Gastrocnemius medialis (tissue), 4 donors: ENCODE data around the gene DLAT.

Experiments used
- CTCF ChIP-seq, 5 experiments: fragments of 450-650 bp in 3 of 5; fragments of 200-600 bp in 2 of 5; sonication (generic) in 2 of 5; IDR thresholded peaks in 4 of 5; conservative IDR thresholded peaks in 1 of 5; 1 replicate in 4 of 5; 2 replicates in 1 of 5; pipeline ENCODE4 v1.5.1; 2016 to 2019; ENCODE audit warnings: antibody characterized with exemption in 5 of 5, mild to moderate bottlenecking in 3 of 5, moderate library complexity in 3 of 5
- POLR2A ChIP-seq, 2 donors: fragments of 450-650 bp; IDR thresholded peaks; one replicate each; pipeline ENCODE4 v1.6.1; 2017; ENCODE audit warnings: antibody characterized with exemption in 2 of 2, mild to moderate bottlenecking in 2 of 2, moderate library complexity in 2 of 2

GRCh38 chr11:112073941-112074811 is 49.0 kb downstream of the DLAT start, which contains the start of the genes NKAPD1 and PIH1D2:
- TF ChIP-seq CTCF (IDR thresholded peaks at IDR 0.05 in 4 of 5, conservative IDR thresholded peaks at IDR 0.05 in 1 of 5) (no peak), POLR2A (IDR thresholded peaks at IDR 0.05) (peak in 1 of 2 donors; percentile 43)
